SJCRH30 (cell line): ENCODE results near the gene BAIAP2. TPM values are rescaled to one million over a fixed set of nuclear protein-coding genes. Genes with fewer than 3 reads are reported as not detected.
A peak's percentile ranks its signal among the peaks of the same experiment; 100 is the strongest.

Experiments
- DNase-seq, 2 experiments: peaks; one replicate each; pipeline ENCODE4 v3.0.0-alpha.2; 2015 to 2020
- H3K27ac ChIP-seq: fragments of 250-450 bp; sonication (Bioruptor Pico); 2 replicates; pipeline ENCODE4 v1.5.1; 2020; ENCODE audit warnings: mild to moderate bottlenecking, moderate library complexity
- H3K27me3 ChIP-seq: fragments of 250-450 bp; sonication (Bioruptor Pico); 2 replicates; pipeline ENCODE4 v1.5.1; 2020; ENCODE audit warnings: mild to moderate bottlenecking, moderate library complexity
- H3K36me3 ChIP-seq: fragments of 250-450 bp; sonication (Bioruptor Pico); 2 replicates; pipeline ENCODE4 v1.5.1; 2020; ENCODE audit warnings: mild to moderate bottlenecking, moderate library complexity
- H3K4me1 ChIP-seq: fragments of 250-450 bp; sonication (Bioruptor Pico); 2 replicates; pipeline ENCODE4 v1.5.1; 2020; ENCODE audit warnings: mild to moderate bottlenecking, moderate library complexity
- H3K4me3 ChIP-seq: fragments of 250-450 bp; sonication (Bioruptor Pico); 2 replicates; pipeline ENCODE4 v1.5.1; 2020; ENCODE audit warnings: mild to moderate bottlenecking, moderate library complexity
- H3K9me3 ChIP-seq: fragments of 250-450 bp; sonication (Bioruptor Pico); replicated peaks from 2 replicates; pipeline ENCODE4 v1.5.1; 2020; ENCODE audit warnings: mild to moderate bottlenecking, moderate library complexity
- total RNA-seq: library from RNA; depleted of rRNA; stranded (reverse); fragments of >200 nt; shearing (Covaris generic); gene quantifications from 2 replicates; pipeline ENCODE4 v1.2.3, GENCODE V29; 2014

Gene BAIAP2
- total RNA-seq, 1 experiment from 2014 or later = 26.0 TPM

GRCh38 chr17:81131486-81132196 lies 96.7 kb downstream of the BAIAP2 start:
- Histone ChIP-seq H3K27ac (no peak overlapping the region), H3K36me3 (no peaks in the 10 kb centered on the region), H3K4me3 (no peak overlapping the region), H3K9me3 (no peaks in the 10 kb centered on the region), H3K4me1 (peaks cover 2% of the 10 kb centered on the region), H3K27me3 (no peaks in the 10 kb centered on the region)
- DNase-seq = no peak

- Histone ChIP-seq H3K4me1 (no peaks in the 10 kb centered on the region), H3K27me3 (no peaks in the 10 kb centered on the region), H3K9me3 (no peaks in the 10 kb centered on the region), H3K36me3 (no peaks in the 10 kb centered on the region), H3K4me3 (no peak overlapping the region), H3K27ac (no peak overlapping the region)
- no peak for DNase-seq
Measured at GRCh38 chr17:81132197-81132540, 97.2 kb downstream of the BAIAP2 start.

GRCh38 chr17:81132770-81133723 lies 98.1 kb downstream of the BAIAP2 start:
- H3K36me3 ChIP-seq = no peaks in the 10 kb centered on the region
- no peak for DNase-seq
- no peak overlapping the region for H3K4me3 ChIP-seq
- H3K27me3 ChIP-seq = no peaks in the 10 kb centered on the region
- peaks cover 4% of the 10 kb centered on the region; the same call in 1 of the 2 replicates for H3K9me3 ChIP-seq
- H3K4me1 ChIP-seq = no peaks in the 10 kb centered on the region
- H3K27ac ChIP-seq = no peak overlapping the region

- Histone ChIP-seq H3K4me3 (no peak overlapping the region), H3K4me1 (no peaks in the 10 kb centered on the region), H3K36me3 (no peaks in the 10 kb centered on the region), H3K27me3 (no peaks in the 10 kb centered on the region), H3K9me3 (peaks cover 4% of the 10 kb centered on the region; the same call in 1 of the 2 replicates), H3K27ac (no peak overlapping the region)
- no peak for DNase-seq
Measured at GRCh38 chr17:81134064-81134781, 99.3 kb downstream of the BAIAP2 start.

- no peak overlapping the region for H3K27ac ChIP-seq
- no peaks in the 10 kb centered on the region for H3K27me3 ChIP-seq
- H3K4me3 ChIP-seq = no peak overlapping the region
- no peaks in the 10 kb centered on the region for H3K4me1 ChIP-seq
- H3K36me3 ChIP-seq = no peaks in the 10 kb centered on the region
- peaks cover 4% of the 10 kb centered on the region; the same call in 1 of the 2 replicates for H3K9me3 ChIP-seq
- DNase-seq = no peak
Measured at GRCh38 chr17:81135505-81136278, 100.7 kb downstream of the BAIAP2 start.

GRCh38 chr17:81136366-81136765 lies 101.4 kb downstream of the BAIAP2 start:
- no peaks in the 10 kb centered on the region for H3K27me3 ChIP-seq
- H3K4me3 ChIP-seq = no peak overlapping the region
- H3K27ac ChIP-seq = no peak overlapping the region
- DNase-seq = no peak
- no peaks in the 10 kb centered on the region for H3K36me3 ChIP-seq
- H3K9me3 ChIP-seq = peaks cover 4% of the 10 kb centered on the region; the same call in 1 of the 2 replicates
- H3K4me1 ChIP-seq = no peaks in the 10 kb centered on the region

- Histone ChIP-seq H3K27ac (no peak overlapping the region), H3K27me3 (no peaks in the 10 kb centered on the region), H3K4me1 (no peaks in the 10 kb centered on the region), H3K9me3 (peaks cover 4% of the 10 kb centered on the region; the same call in 1 of the 2 replicates), H3K36me3 (no peaks in the 10 kb centered on the region), H3K4me3 (no peak overlapping the region)
- DNase-seq = no peak
Measured at GRCh38 chr17:81137248-81137647, 102.3 kb downstream of the BAIAP2 start.

GRCh38 chr17:81138083-81138482 lies 103.1 kb downstream of the BAIAP2 start:
- H3K4me3 ChIP-seq = no peak overlapping the region
- no peak for DNase-seq
- no peaks in the 10 kb centered on the region for H3K36me3 ChIP-seq
- H3K27ac ChIP-seq = no peak overlapping the region
- peaks cover 3% of the 10 kb centered on the region; the same call in 1 of the 2 replicates for H3K4me1 ChIP-seq
- H3K27me3 ChIP-seq = no peaks in the 10 kb centered on the region
- H3K9me3 ChIP-seq = peaks cover 4% of the 10 kb centered on the region; the same call in 1 of the 2 replicates

- Histone ChIP-seq H3K27me3 (no peaks in the 10 kb centered on the region), H3K27ac (no peak overlapping the region), H3K9me3 (peaks cover 4% of the 10 kb centered on the region; the same call in 1 of the 2 replicates), H3K4me3 (no peak overlapping the region), H3K36me3 (no peaks in the 10 kb centered on the region), H3K4me1 (peaks cover 4% of the 10 kb centered on the region; the same call in 1 of the 2 replicates)
- no peak for DNase-seq
Measured at GRCh38 chr17:81138500-81138899, 103.5 kb downstream of the BAIAP2 start.

- peaks cover 4% of the 10 kb centered on the region; the same call in 1 of the 2 replicates for H3K4me1 ChIP-seq
- no peaks in the 10 kb centered on the region for H3K27me3 ChIP-seq
- DNase-seq = no peak
- no peak overlapping the region for H3K4me3 ChIP-seq
- peaks cover 4% of the 10 kb centered on the region; the same call in 1 of the 2 replicates for H3K9me3 ChIP-seq
- H3K36me3 ChIP-seq = no peaks in the 10 kb centered on the region
- no peak overlapping the region for H3K27ac ChIP-seq
Measured at GRCh38 chr17:81139428-81139827, 104.5 kb downstream of the BAIAP2 start.

GRCh38 chr17:81140018-81140417 lies 105.1 kb downstream of the BAIAP2 start:
- peaks cover 4% of the 10 kb centered on the region; the same call in 1 of the 2 replicates for H3K4me1 ChIP-seq
- H3K36me3 ChIP-seq = no peaks in the 10 kb centered on the region
- no peak overlapping the region for H3K27ac ChIP-seq
- H3K27me3 ChIP-seq = no peaks in the 10 kb centered on the region
- DNase-seq = no peak
- H3K9me3 ChIP-seq = peaks cover 4% of the 10 kb centered on the region; the same call in 1 of the 2 replicates
- H3K4me3 ChIP-seq = no peak overlapping the region

- DNase-seq = no peak
- peaks cover 4% of the 10 kb centered on the region; the same call in 1 of the 2 replicates for H3K4me1 ChIP-seq
- no peaks in the 10 kb centered on the region for H3K27me3 ChIP-seq
- H3K9me3 ChIP-seq = peaks cover 4% of the 10 kb centered on the region; the same call in 1 of the 2 replicates
- no peak overlapping the region for H3K27ac ChIP-seq
- no peak overlapping the region for H3K4me3 ChIP-seq
- H3K36me3 ChIP-seq = no peaks in the 10 kb centered on the region
Measured at GRCh38 chr17:81140695-81141094, 105.7 kb downstream of the BAIAP2 start.

GRCh38 chr17:81142301-81143199 lies 107.6 kb downstream of the BAIAP2 start:
- DNase-seq = peak; percentile 97 to 99
- H3K4me3 ChIP-seq = peak overlapping the region; percentile 8; the same call in 1 of the 2 replicates
- peaks cover 4% of the 10 kb centered on the region; the same call in 1 of the 2 replicates for H3K9me3 ChIP-seq
- H3K36me3 ChIP-seq = no peaks in the 10 kb centered on the region
- no peaks in the 10 kb centered on the region for H3K27me3 ChIP-seq
- H3K4me1 ChIP-seq = peaks cover 4% of the 10 kb centered on the region; the same call in 1 of the 2 replicates
- peak overlapping the region; percentile 14; the same call in 1 of the 2 replicates for H3K27ac ChIP-seq
